ENCODE results near the gene CNTRL. TPM values are rescaled to one million over a fixed set of nuclear protein-coding genes. Genes with fewer than 3 reads are reported as not detected.
"Not testable (repeated sequence)": the region's sequence is repeated elsewhere in the genome, so short reads cannot be mapped to it uniquely, and the experiment has no call there.

CNTRL gene
- total and polyA plus RNA-seq, 5 donors from 2014 or later: 12.2 to 135 (median 15.9) TPM

GRCh38 chr9:121098567-121099198, 23.9 kb downstream of the CNTRL start:
- H3K4me1 ChIP-seq (ENCODE audit: control insufficient read depth, insufficient read depth, low read length, poor library complexity, severe bottlenecking): no peaks in the 10 kb centered on the region
- no peaks in the 10 kb centered on the region for H3K9me3 ChIP-seq (ENCODE audit: control insufficient read depth in 2 of 2, low read length in 2 of 2)
- Mint-ChIP-seq H3K27ac (peak overlapping the region in 1 of 3 donors; percentile 85), H3K4me3 (no peak overlapping the region), H3K4me1 (peaks cover 9 to 13% (median 10%) of the 10 kb centered on the region in 4 donors), H3K36me3 (peaks cover 61% of the 10 kb centered on the region), H3K9me3 (peaks cover 0 to 14% (median 6%) of the 10 kb centered on the region in 7 donors), H3K27me3 (no peaks in the 10 kb centered on the region)
- H3K27me3 ChIP-seq (ENCODE audit: control insufficient read depth, insufficient read depth, low read length): no peaks in the 10 kb centered on the region
- H3K27ac ChIP-seq (ENCODE audit: insufficient read depth, low read length, poor library complexity, severe bottlenecking): no peak overlapping the region
- no peak overlapping the region for H3K4me3 ChIP-seq (ENCODE audit: low read depth, low read length)
- no peak for DNase-seq
- no peak for ATAC-seq (ENCODE audit: low read depth in 2 of 2)
- peaks cover 52% of the 10 kb centered on the region for H3K36me3 ChIP-seq (ENCODE audit: control insufficient read depth, insufficient read depth, low read length)

GRCh38 chr9:121104054-121104453, 29.3 kb downstream of the CNTRL start:
- H3K27ac ChIP-seq (ENCODE audit: insufficient read depth, low read length, poor library complexity, severe bottlenecking); ATAC-seq (ENCODE audit: low read depth in 2 of 2); H3K4me3 Mint-ChIP-seq; H3K4me1 ChIP-seq (ENCODE audit: control insufficient read depth, insufficient read depth, low read length, poor library complexity, severe bottlenecking); H3K27me3 Mint-ChIP-seq; H3K9me3 ChIP-seq (ENCODE audit: control insufficient read depth in 2 of 2, low read length in 2 of 2); H3K27ac Mint-ChIP-seq; H3K27me3 ChIP-seq (ENCODE audit: control insufficient read depth, insufficient read depth, low read length); DNase-seq; H3K4me3 ChIP-seq (ENCODE audit: low read depth, low read length): not testable (repeated sequence)
- Mint-ChIP-seq H3K4me1 (peaks cover 17 to 24% (median 21%) of the 10 kb centered on the region in 4 donors), H3K36me3 (peaks cover 36% of the 10 kb centered on the region), H3K9me3 (peaks cover 0 to 14% (median 5%) of the 10 kb centered on the region in 7 donors)
- H3K36me3 ChIP-seq (ENCODE audit: control insufficient read depth, insufficient read depth, low read length): peaks cover 11% of the 10 kb centered on the region

GRCh38 chr9:121105531-121105930, 30.8 kb downstream of the CNTRL start:
- H3K4me1 ChIP-seq (ENCODE audit: control insufficient read depth, insufficient read depth, low read length, poor library complexity, severe bottlenecking): no peaks in the 10 kb centered on the region
- Mint-ChIP-seq H3K27me3 (no peaks in the 10 kb centered on the region), H3K27ac (peak overlapping the region; percentile 15 to 78 (median 37)), H3K36me3 (peaks cover 28% of the 10 kb centered on the region), H3K4me3 (peak overlapping the region in 1 of 4 donors; percentile 5), H3K4me1 (peaks cover 21 to 30% (median 28%) of the 10 kb centered on the region in 4 donors), H3K9me3 (peaks cover 0 to 14% (median 3%) of the 10 kb centered on the region in 7 donors)
- no peak for DNase-seq
- ATAC-seq (ENCODE audit: low read depth in 2 of 2): no peak
- no peak overlapping the region for H3K4me3 ChIP-seq (ENCODE audit: low read depth, low read length)
- H3K9me3 ChIP-seq (ENCODE audit: control insufficient read depth in 2 of 2, low read length in 2 of 2): no peaks in the 10 kb centered on the region
- H3K27ac ChIP-seq (ENCODE audit: insufficient read depth, low read length, poor library complexity, severe bottlenecking): no peak overlapping the region
- peaks cover 6% of the 10 kb centered on the region for H3K36me3 ChIP-seq (ENCODE audit: control insufficient read depth, insufficient read depth, low read length)
- no peaks in the 10 kb centered on the region for H3K27me3 ChIP-seq (ENCODE audit: control insufficient read depth, insufficient read depth, low read length)

- DNase-seq (peak in 2 of 3 donors; percentile 56 to 62), ATAC-seq (ENCODE audit: low read depth in 2 of 2) (peak; percentile 82 to 86)
- H3K4me3 Mint-ChIP-seq: no peak overlapping the region
- no peaks in the 10 kb centered on the region for H3K9me3 ChIP-seq (ENCODE audit: control insufficient read depth in 2 of 2, low read length in 2 of 2)
- H3K27ac Mint-ChIP-seq: peak overlapping the region in 2 of 3 donors; percentile 10 to 75
- H3K27ac ChIP-seq (ENCODE audit: insufficient read depth, low read length, poor library complexity, severe bottlenecking): no peak overlapping the region
- H3K4me1 ChIP-seq (ENCODE audit: control insufficient read depth, insufficient read depth, low read length, poor library complexity, severe bottlenecking): no peaks in the 10 kb centered on the region
- no peaks in the 10 kb centered on the region for H3K27me3 ChIP-seq (ENCODE audit: control insufficient read depth, insufficient read depth, low read length)
- peaks cover 25% of the 10 kb centered on the region for H3K36me3 Mint-ChIP-seq
- no peak overlapping the region for H3K4me3 ChIP-seq (ENCODE audit: low read depth, low read length)
- peaks cover 7% of the 10 kb centered on the region for H3K36me3 ChIP-seq (ENCODE audit: control insufficient read depth, insufficient read depth, low read length)
- peaks cover 25 to 39% (median 34%) of the 10 kb centered on the region in 4 donors for H3K4me1 Mint-ChIP-seq
- H3K27me3 Mint-ChIP-seq: no peaks in the 10 kb centered on the region
- peaks cover 0 to 4% (median 0%) of the 10 kb centered on the region in 7 donors for H3K9me3 Mint-ChIP-seq
Observed at GRCh38 chr9:121107029-121107428, 32.3 kb downstream of the CNTRL start.

GRCh38 chr9:121107881-121108280, 33.1 kb downstream of the CNTRL start:
- Mint-ChIP-seq H3K27me3 (no peaks in the 10 kb centered on the region), H3K27ac (peak overlapping the region in 2 of 3 donors; percentile 22 to 23)

GRCh38 chr9:121115466-121115865, 40.7 kb downstream of the CNTRL start:
- H3K4me1 ChIP-seq (ENCODE audit: control insufficient read depth, insufficient read depth, low read length, poor library complexity, severe bottlenecking): peaks cover 3% of the 10 kb centered on the region
- H3K36me3 Mint-ChIP-seq: peaks cover 30% of the 10 kb centered on the region
- H3K4me3 Mint-ChIP-seq: no peak overlapping the region
- no peaks in the 10 kb centered on the region for H3K27me3 ChIP-seq (ENCODE audit: control insufficient read depth, insufficient read depth, low read length)
- H3K4me3 ChIP-seq (ENCODE audit: low read depth, low read length): no peak overlapping the region
- peak overlapping the region; percentile 41 for H3K27ac ChIP-seq (ENCODE audit: insufficient read depth, low read length, poor library complexity, severe bottlenecking)
- H3K9me3 ChIP-seq (ENCODE audit: control insufficient read depth in 2 of 2, low read length in 2 of 2): no peaks in the 10 kb centered on the region
- peaks cover 26 to 33% (median 29%) of the 10 kb centered on the region in 4 donors for H3K4me1 Mint-ChIP-seq
- no peak overlapping the region for H3K27ac Mint-ChIP-seq
- H3K36me3 ChIP-seq (ENCODE audit: control insufficient read depth, insufficient read depth, low read length): peaks cover 40% of the 10 kb centered on the region
- DNase-seq (no peak), ATAC-seq (ENCODE audit: low read depth in 2 of 2) (no peak)
- no peaks in the 10 kb centered on the region for H3K9me3 Mint-ChIP-seq
- peaks cover 3% of the 10 kb centered on the region for H3K27me3 Mint-ChIP-seq

More at GRCh38 chr9:121107881-121108280, 33.1 kb downstream of the CNTRL start:
- no peaks in the 10 kb centered on the region for H3K4me1 ChIP-seq (ENCODE audit: control insufficient read depth, insufficient read depth, low read length, poor library complexity, severe bottlenecking)
- DNase-seq: no peak
- Mint-ChIP-seq H3K9me3 (no peaks in the 10 kb centered on the region), H3K4me1 (peaks cover 25 to 39% (median 34%) of the 10 kb centered on the region in 4 donors), H3K36me3 (peaks cover 21% of the 10 kb centered on the region), H3K4me3 (no peak overlapping the region)
- no peaks in the 10 kb centered on the region for H3K27me3 ChIP-seq (ENCODE audit: control insufficient read depth, insufficient read depth, low read length)
- H3K9me3 ChIP-seq (ENCODE audit: control insufficient read depth in 2 of 2, low read length in 2 of 2): no peaks in the 10 kb centered on the region
- H3K27ac ChIP-seq (ENCODE audit: insufficient read depth, low read length, poor library complexity, severe bottlenecking): peak overlapping the region; percentile 14
- peaks cover 16% of the 10 kb centered on the region for H3K36me3 ChIP-seq (ENCODE audit: control insufficient read depth, insufficient read depth, low read length)
- no peak for ATAC-seq (ENCODE audit: low read depth in 2 of 2)
- H3K4me3 ChIP-seq (ENCODE audit: low read depth, low read length): no peak overlapping the region

GRCh38 chr9:121118266-121118665, 43.5 kb downstream of the CNTRL start:
- ATAC-seq (ENCODE audit: low read depth in 2 of 2): no peak
- no peak overlapping the region for H3K27ac ChIP-seq (ENCODE audit: insufficient read depth, low read length, poor library complexity, severe bottlenecking)
- peak overlapping the region in 1 of 3 donors; percentile 67 for H3K27ac Mint-ChIP-seq

GRCh38 chr9:121120386-121120785, 45.6 kb downstream of the CNTRL start:
- H3K4me1 ChIP-seq (ENCODE audit: control insufficient read depth, insufficient read depth, low read length, poor library complexity, severe bottlenecking): peaks cover 43% of the 10 kb centered on the region
- no peaks in the 10 kb centered on the region for H3K9me3 Mint-ChIP-seq
- H3K36me3 ChIP-seq (ENCODE audit: control insufficient read depth, insufficient read depth, low read length): peaks cover 21% of the 10 kb centered on the region
- H3K27me3 ChIP-seq (ENCODE audit: control insufficient read depth, insufficient read depth, low read length): no peaks in the 10 kb centered on the region
- H3K27me3 Mint-ChIP-seq: peaks cover 5% of the 10 kb centered on the region
- H3K36me3 Mint-ChIP-seq: peaks cover 25% of the 10 kb centered on the region
- ATAC-seq (ENCODE audit: low read depth in 2 of 2) (no peak), DNase-seq (no peak)
- H3K9me3 ChIP-seq (ENCODE audit: control insufficient read depth in 2 of 2, low read length in 2 of 2): no peaks in the 10 kb centered on the region
- H3K4me3 Mint-ChIP-seq: peak overlapping the region; percentile 5 to 76 (median 54)
- H3K4me1 Mint-ChIP-seq: peaks cover 28 to 58% (median 37%) of the 10 kb centered on the region in 4 donors
- peak overlapping the region; percentile 85 for H3K27ac ChIP-seq (ENCODE audit: insufficient read depth, low read length, poor library complexity, severe bottlenecking)
- peak overlapping the region; percentile 96 for H3K4me3 ChIP-seq (ENCODE audit: low read depth, low read length)
- H3K27ac Mint-ChIP-seq: peak overlapping the region; percentile 82 to 87 (median 83)

More at GRCh38 chr9:121118266-121118665, 43.5 kb downstream of the CNTRL start:
- no peaks in the 10 kb centered on the region for H3K9me3 Mint-ChIP-seq
- no peaks in the 10 kb centered on the region for H3K9me3 ChIP-seq (ENCODE audit: control insufficient read depth in 2 of 2, low read length in 2 of 2)
- H3K27me3 Mint-ChIP-seq: peaks cover 5% of the 10 kb centered on the region
- peaks cover 29 to 48% (median 30%) of the 10 kb centered on the region in 4 donors for H3K4me1 Mint-ChIP-seq
- peaks cover 22% of the 10 kb centered on the region for H3K36me3 Mint-ChIP-seq
- H3K27me3 ChIP-seq (ENCODE audit: control insufficient read depth, insufficient read depth, low read length): no peaks in the 10 kb centered on the region
- H3K36me3 ChIP-seq (ENCODE audit: control insufficient read depth, insufficient read depth, low read length): peaks cover 28% of the 10 kb centered on the region
- peaks cover 22% of the 10 kb centered on the region for H3K4me1 ChIP-seq (ENCODE audit: control insufficient read depth, insufficient read depth, low read length, poor library complexity, severe bottlenecking)
- no peak overlapping the region for H3K4me3 ChIP-seq (ENCODE audit: low read depth, low read length)
- peak overlapping the region in 1 of 4 donors; percentile 25 for H3K4me3 Mint-ChIP-seq
- DNase-seq: no peak
